ENCODE measurements around the gene PLTP. TPM values are rescaled to one million over a fixed set of nuclear protein-coding genes. Genes with fewer than 3 reads are reported as not detected.

The PLTP gene
- total RNA-seq, 4 donors from 2014 or later, result 31.2 to 221 (median 113) TPM

DNA sequence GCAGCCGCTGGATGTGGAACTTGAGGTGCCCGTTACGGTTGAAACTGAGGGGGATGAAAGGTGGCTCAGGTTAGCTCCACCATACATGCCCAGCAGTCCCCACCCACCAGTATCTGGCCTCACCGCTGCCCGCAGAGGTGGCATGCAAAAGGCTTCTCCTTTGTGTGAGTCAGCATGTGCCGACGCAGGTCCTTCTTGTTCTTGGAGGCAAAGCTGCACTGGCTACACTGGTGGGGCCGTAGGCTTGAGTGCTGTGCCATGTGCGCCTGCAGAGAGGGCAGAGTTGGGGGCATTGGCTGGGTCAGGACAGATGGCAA lies 38.3 kb upstream of the PLTP start:
- intact Hi-C loops (cut with DNase I; ENCODE audit: low total_unique reads), result no loop called here
- Histone ChIP-seq H3K4me3 (no peak overlapping the region), H3K36me3 (no peaks in the 10 kb centered on the region), H3K27ac (no peak overlapping the region), H3K27me3 (no peaks in the 10 kb centered on the region), H3K9me3 (no peaks in the 10 kb centered on the region), H3K4me1 (no peaks in the 10 kb centered on the region)
- TF ChIP-seq, protein P1, sequence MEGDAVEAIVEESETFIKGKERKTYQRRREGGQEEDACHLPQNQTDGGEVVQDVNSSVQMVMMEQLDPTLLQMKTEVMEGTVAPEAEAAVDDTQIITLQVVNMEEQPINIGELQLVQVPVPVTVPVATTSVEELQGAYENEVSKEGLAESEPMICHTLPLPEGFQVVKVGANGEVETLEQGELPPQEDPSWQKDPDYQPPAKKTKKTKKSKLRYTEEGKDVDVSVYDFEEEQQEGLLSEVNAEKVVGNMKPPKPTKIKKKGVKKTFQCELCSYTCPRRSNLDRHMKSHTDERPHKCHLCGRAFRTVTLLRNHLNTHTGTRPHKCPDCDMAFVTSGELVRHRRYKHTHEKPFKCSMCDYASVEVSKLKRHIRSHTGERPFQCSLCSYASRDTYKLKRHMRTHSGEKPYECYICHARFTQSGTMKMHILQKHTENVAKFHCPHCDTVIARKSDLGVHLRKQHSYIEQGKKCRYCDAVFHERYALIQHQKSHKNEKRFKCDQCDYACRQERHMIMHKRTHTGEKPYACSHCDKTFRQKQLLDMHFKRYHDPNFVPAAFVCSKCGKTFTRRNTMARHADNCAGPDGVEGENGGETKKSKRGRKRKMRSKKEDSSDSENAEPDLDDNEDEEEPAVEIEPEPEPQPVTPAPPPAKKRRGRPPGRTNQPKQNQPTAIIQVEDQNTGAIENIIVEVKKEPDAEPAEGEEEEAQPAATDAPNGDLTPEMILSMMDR (IDR thresholded peaks at IDR 0.05), result no peak
- TF ChIP-seq POLR2A (IDR thresholded peaks at IDR 0.05), result no peak
- DNase-seq, result no peak

DNA sequence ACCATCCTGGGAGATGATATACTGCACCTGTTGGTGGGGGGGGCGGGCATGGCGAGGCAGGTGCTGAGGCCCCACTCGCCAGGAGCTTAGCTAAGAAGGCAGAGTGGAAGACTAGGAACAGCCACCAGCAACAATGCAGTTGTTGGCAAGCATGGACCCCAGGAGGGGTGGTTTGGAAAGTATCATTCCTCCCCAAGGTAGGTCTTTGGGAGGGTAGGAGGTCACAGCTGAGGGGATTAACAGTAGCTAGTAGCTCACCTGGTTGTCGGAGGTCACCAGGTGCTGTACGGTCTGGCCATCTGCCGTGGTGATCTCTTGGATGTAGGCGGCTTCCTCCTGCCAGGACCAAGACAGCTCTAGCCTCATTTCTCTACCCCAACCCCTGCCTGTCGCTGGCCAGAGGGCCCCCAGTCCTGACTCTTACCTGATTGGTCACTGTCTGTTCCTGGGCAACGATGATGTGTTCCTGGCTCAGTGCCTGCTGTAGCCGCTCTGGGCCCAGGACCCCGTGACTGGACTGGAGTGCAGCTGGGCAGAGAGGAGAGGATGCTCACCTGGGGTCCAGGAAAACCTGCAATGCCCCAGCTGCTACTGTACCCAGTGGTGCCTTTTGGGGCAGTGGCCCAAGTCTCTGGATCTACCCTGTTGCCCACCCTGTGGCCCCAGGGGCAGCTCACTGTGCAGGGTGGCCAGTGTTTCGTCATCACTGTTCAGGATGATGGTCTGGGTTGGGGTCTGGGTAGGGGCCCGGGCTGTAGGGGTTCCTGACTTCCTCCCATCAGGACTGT lies 37.8 kb upstream of the PLTP start:
- intact Hi-C loops (cut with DNase I; ENCODE audit: low total_unique reads), result no loop called here
- no peak overlapping the region for H3K4me3 ChIP-seq
- no peak overlapping the region for H3K27ac ChIP-seq
- H3K27me3 ChIP-seq, result no peaks in the 10 kb centered on the region
- no peak for DNase-seq
- TF ChIP-seq POLR2A (IDR thresholded peaks at IDR 0.05), result no peak
- TF ChIP-seq, protein P1 (IDR thresholded peaks at IDR 0.05), result no peak
- H3K36me3 ChIP-seq, result no peaks in the 10 kb centered on the region
- H3K9me3 ChIP-seq, result no peaks in the 10 kb centered on the region
- no peaks in the 10 kb centered on the region for H3K4me1 ChIP-seq

DNA sequence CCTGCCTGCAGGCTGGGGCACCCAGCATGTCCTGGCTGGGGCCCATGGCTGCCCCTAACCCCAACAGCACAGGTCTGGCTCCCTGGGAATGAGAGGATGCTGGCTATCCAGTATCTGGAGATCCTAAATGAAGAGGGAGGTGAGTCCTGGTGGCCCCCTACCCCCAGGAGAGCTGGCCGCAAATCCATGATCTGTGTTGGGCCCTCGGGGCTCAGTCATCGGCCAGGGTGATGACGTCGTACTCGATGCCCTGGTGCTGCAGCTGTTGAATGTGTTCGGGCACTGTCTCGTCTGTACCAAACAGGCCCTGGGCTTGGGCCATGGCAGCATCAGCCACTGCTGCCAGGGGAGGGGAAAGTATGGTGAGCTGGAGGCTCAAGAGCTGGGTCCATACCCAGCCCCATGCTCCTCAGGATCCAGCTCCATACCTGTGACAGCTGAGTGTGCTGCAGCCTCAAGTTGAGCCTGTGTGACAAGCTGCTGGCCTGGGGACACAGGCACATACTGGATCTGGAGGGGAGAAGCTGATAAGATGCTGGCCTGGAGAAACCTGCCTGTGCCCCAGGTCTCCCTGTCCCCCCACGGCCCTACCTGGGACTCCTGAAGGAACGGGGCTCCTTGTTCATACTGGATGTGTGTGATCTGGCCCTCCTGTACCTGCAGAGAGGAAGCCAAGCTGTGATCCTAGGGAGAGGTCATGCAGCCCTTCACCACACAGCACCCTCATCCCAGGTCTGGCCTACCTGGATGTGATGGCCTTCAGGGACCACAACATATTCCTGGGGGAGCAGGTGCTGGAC lies 37.0 kb upstream of the PLTP start:
- H3K27ac ChIP-seq, result no peak overlapping the region
- H3K4me3 ChIP-seq, result no peak overlapping the region
- no peaks in the 10 kb centered on the region for H3K4me1 ChIP-seq
- no peaks in the 10 kb centered on the region for H3K9me3 ChIP-seq
- H3K36me3 ChIP-seq, result no peaks in the 10 kb centered on the region
- intact Hi-C loops (cut with DNase I; ENCODE audit: low total_unique reads), result no loop called here
- TF ChIP-seq, protein P1 (IDR thresholded peaks at IDR 0.05), result no peak
- no peak for TF ChIP-seq POLR2A (IDR thresholded peaks at IDR 0.05)
- H3K27me3 ChIP-seq, result no peaks in the 10 kb centered on the region
- no peak for DNase-seq

DNA sequence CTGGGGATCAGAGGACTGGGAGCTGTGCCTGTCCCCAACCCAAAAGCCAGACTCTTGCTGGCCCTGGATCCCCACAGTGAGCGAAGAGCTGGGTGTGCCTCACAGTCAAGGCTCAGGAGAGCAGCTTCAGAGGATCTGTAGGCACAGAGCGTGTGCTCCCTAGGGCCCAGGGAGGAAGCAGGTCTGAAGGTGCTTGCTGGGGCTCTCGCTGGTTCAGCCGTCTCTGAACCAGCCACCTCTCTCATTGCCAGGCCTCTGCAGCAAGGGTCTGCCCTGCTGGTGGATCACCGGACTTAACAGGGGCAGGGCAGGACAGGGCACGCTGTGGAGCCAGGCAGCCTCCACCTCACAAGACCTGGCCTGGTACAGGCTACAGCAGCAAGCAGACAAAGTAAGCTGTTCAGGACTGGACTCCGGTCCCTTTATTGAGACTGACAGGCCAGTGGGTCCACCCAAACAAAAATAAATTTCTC lies 36.3 kb upstream of the PLTP start:
- TF ChIP-seq, protein P1 (IDR thresholded peaks at IDR 0.05), result no peak
- no peak for TF ChIP-seq POLR2A (IDR thresholded peaks at IDR 0.05)
- Histone ChIP-seq H3K27ac (no peak overlapping the region), H3K9me3 (no peaks in the 10 kb centered on the region), H3K36me3 (no peaks in the 10 kb centered on the region), H3K4me3 (no peak overlapping the region), H3K27me3 (no peaks in the 10 kb centered on the region), H3K4me1 (no peaks in the 10 kb centered on the region)
- intact Hi-C loops (cut with DNase I; ENCODE audit: low total_unique reads), result no loop called here
- DNase-seq, result no peak
